Measurements from ENCODE around the gene MTTP.

Gene MTTP

GRCh38 chr4:99635601-99636000, 61.0 kb downstream of the MTTP start:
- no peak for DNase-seq
- H3K36me3 ChIP-seq (ENCODE audit: control insufficient read depth, insufficient read depth, low read length) = no peaks in the 10 kb centered on the region
- H3K4me1 ChIP-seq (ENCODE audit: control insufficient read depth, insufficient read depth, low read length, poor library complexity, severe bottlenecking) = no peaks in the 10 kb centered on the region
- H3K27me3 ChIP-seq (replicated peaks; ENCODE audit: control insufficient read depth, insufficient read depth, low read length, poor library complexity, severe bottlenecking) = no peaks in the 10 kb centered on the region
- H3K9me3 ChIP-seq (ENCODE audit: control insufficient read depth, low read length) = no peaks in the 10 kb centered on the region
- H3K27ac ChIP-seq (ENCODE audit: insufficient read depth, low read length, poor library complexity, severe bottlenecking) = no peak overlapping the region
- no peak overlapping the region for H3K4me3 ChIP-seq (ENCODE audit: insufficient read depth, low read depth, low read length, poor library complexity, severe bottlenecking)

- no peaks in the 10 kb centered on the region for H3K9me3 ChIP-seq (ENCODE audit: control insufficient read depth, low read length)
- H3K27ac ChIP-seq (ENCODE audit: insufficient read depth, low read length, poor library complexity, severe bottlenecking) = no peak overlapping the region
- no peaks in the 10 kb centered on the region for H3K27me3 ChIP-seq (replicated peaks; ENCODE audit: control insufficient read depth, insufficient read depth, low read length, poor library complexity, severe bottlenecking)
- DNase-seq = no peak
- H3K36me3 ChIP-seq (ENCODE audit: control insufficient read depth, insufficient read depth, low read length) = no peaks in the 10 kb centered on the region
- H3K4me1 ChIP-seq (ENCODE audit: control insufficient read depth, insufficient read depth, low read length, poor library complexity, severe bottlenecking) = no peaks in the 10 kb centered on the region
- no peak overlapping the region for H3K4me3 ChIP-seq (ENCODE audit: insufficient read depth, low read depth, low read length, poor library complexity, severe bottlenecking)
Measured at GRCh38 chr4:99636422-99636821, 61.8 kb downstream of the MTTP start.

- H3K27ac ChIP-seq (ENCODE audit: insufficient read depth, low read length, poor library complexity, severe bottlenecking) = no peak overlapping the region
- H3K27me3 ChIP-seq (replicated peaks; ENCODE audit: control insufficient read depth, insufficient read depth, low read length, poor library complexity, severe bottlenecking) = no peaks in the 10 kb centered on the region
- H3K4me1 ChIP-seq (ENCODE audit: control insufficient read depth, insufficient read depth, low read length, poor library complexity, severe bottlenecking) = no peaks in the 10 kb centered on the region
- H3K4me3 ChIP-seq (ENCODE audit: insufficient read depth, low read depth, low read length, poor library complexity, severe bottlenecking) = no peak overlapping the region
- no peaks in the 10 kb centered on the region for H3K9me3 ChIP-seq (ENCODE audit: control insufficient read depth, low read length)
- DNase-seq = no peak
- no peaks in the 10 kb centered on the region for H3K36me3 ChIP-seq (ENCODE audit: control insufficient read depth, insufficient read depth, low read length)
Measured at GRCh38 chr4:99637174-99637573, 62.5 kb downstream of the MTTP start.

GRCh38 chr4:99640676-99641075, 66.1 kb downstream of the MTTP start:
- Histone ChIP-seq H3K27me3 (replicated peaks; ENCODE audit: control insufficient read depth, insufficient read depth, low read length, poor library complexity, severe bottlenecking) (no peaks in the 10 kb centered on the region), H3K9me3 (ENCODE audit: control insufficient read depth, low read length) (no peaks in the 10 kb centered on the region), H3K4me1 (ENCODE audit: control insufficient read depth, insufficient read depth, low read length, poor library complexity, severe bottlenecking) (no peaks in the 10 kb centered on the region), H3K36me3 (ENCODE audit: control insufficient read depth, insufficient read depth, low read length) (no peaks in the 10 kb centered on the region), H3K4me3 (ENCODE audit: insufficient read depth, low read depth, low read length, poor library complexity, severe bottlenecking) (no peak overlapping the region), H3K27ac (ENCODE audit: insufficient read depth, low read length, poor library complexity, severe bottlenecking) (no peak overlapping the region)
- no peak for DNase-seq

- Histone ChIP-seq H3K27ac (ENCODE audit: insufficient read depth, low read length, poor library complexity, severe bottlenecking) (no peak overlapping the region), H3K36me3 (ENCODE audit: control insufficient read depth, insufficient read depth, low read length) (no peaks in the 10 kb centered on the region), H3K4me1 (ENCODE audit: control insufficient read depth, insufficient read depth, low read length, poor library complexity, severe bottlenecking) (no peaks in the 10 kb centered on the region), H3K27me3 (replicated peaks; ENCODE audit: control insufficient read depth, insufficient read depth, low read length, poor library complexity, severe bottlenecking) (no peaks in the 10 kb centered on the region), H3K4me3 (ENCODE audit: insufficient read depth, low read depth, low read length, poor library complexity, severe bottlenecking) (no peak overlapping the region), H3K9me3 (ENCODE audit: control insufficient read depth, low read length) (no peaks in the 10 kb centered on the region)
- DNase-seq = no peak
Measured at GRCh38 chr4:99642725-99643489, 68.3 kb downstream of the MTTP start.

GRCh38 chr4:99644453-99644852, 69.8 kb downstream of the MTTP start:
- Histone ChIP-seq H3K36me3 (ENCODE audit: control insufficient read depth, insufficient read depth, low read length) (no peaks in the 10 kb centered on the region), H3K27ac (ENCODE audit: insufficient read depth, low read length, poor library complexity, severe bottlenecking) (no peak overlapping the region)

GRCh38 chr4:99645036-99645435, 70.4 kb downstream of the MTTP start:
- no peaks in the 10 kb centered on the region for H3K9me3 ChIP-seq (ENCODE audit: control insufficient read depth, low read length)
- H3K27me3 ChIP-seq (replicated peaks; ENCODE audit: control insufficient read depth, insufficient read depth, low read length, poor library complexity, severe bottlenecking) = no peaks in the 10 kb centered on the region
- H3K27ac ChIP-seq (ENCODE audit: insufficient read depth, low read length, poor library complexity, severe bottlenecking) = no peak overlapping the region
- H3K4me3 ChIP-seq (ENCODE audit: insufficient read depth, low read depth, low read length, poor library complexity, severe bottlenecking) = no peak overlapping the region
- no peaks in the 10 kb centered on the region for H3K36me3 ChIP-seq (ENCODE audit: control insufficient read depth, insufficient read depth, low read length)
- no peaks in the 10 kb centered on the region for H3K4me1 ChIP-seq (ENCODE audit: control insufficient read depth, insufficient read depth, low read length, poor library complexity, severe bottlenecking)
- no peak for DNase-seq

More at GRCh38 chr4:99644453-99644852, 69.8 kb downstream of the MTTP start:
- no peak overlapping the region for H3K4me3 ChIP-seq (ENCODE audit: insufficient read depth, low read depth, low read length, poor library complexity, severe bottlenecking)
- no peaks in the 10 kb centered on the region for H3K9me3 ChIP-seq (ENCODE audit: control insufficient read depth, low read length)
- DNase-seq = no peak
- H3K4me1 ChIP-seq (ENCODE audit: control insufficient read depth, insufficient read depth, low read length, poor library complexity, severe bottlenecking) = no peaks in the 10 kb centered on the region
- no peaks in the 10 kb centered on the region for H3K27me3 ChIP-seq (replicated peaks; ENCODE audit: control insufficient read depth, insufficient read depth, low read length, poor library complexity, severe bottlenecking)

GRCh38 chr4:99645638-99646037, 71.0 kb downstream of the MTTP start:
- H3K27ac ChIP-seq (ENCODE audit: insufficient read depth, low read length, poor library complexity, severe bottlenecking) = no peak overlapping the region

GRCh38 chr4:99647071-99647470, 72.4 kb downstream of the MTTP start:
- H3K27ac ChIP-seq (ENCODE audit: insufficient read depth, low read length, poor library complexity, severe bottlenecking) = no peak overlapping the region
- no peaks in the 10 kb centered on the region for H3K27me3 ChIP-seq (replicated peaks; ENCODE audit: control insufficient read depth, insufficient read depth, low read length, poor library complexity, severe bottlenecking)
- no peaks in the 10 kb centered on the region for H3K36me3 ChIP-seq (ENCODE audit: control insufficient read depth, insufficient read depth, low read length)
- no peak overlapping the region for H3K4me3 ChIP-seq (ENCODE audit: insufficient read depth, low read depth, low read length, poor library complexity, severe bottlenecking)
- H3K9me3 ChIP-seq (ENCODE audit: control insufficient read depth, low read length) = no peaks in the 10 kb centered on the region
- H3K4me1 ChIP-seq (ENCODE audit: control insufficient read depth, insufficient read depth, low read length, poor library complexity, severe bottlenecking) = no peaks in the 10 kb centered on the region
- no peak for DNase-seq

More at GRCh38 chr4:99645638-99646037, 71.0 kb downstream of the MTTP start:
- no peaks in the 10 kb centered on the region for H3K9me3 ChIP-seq (ENCODE audit: control insufficient read depth, low read length)
- H3K4me3 ChIP-seq (ENCODE audit: insufficient read depth, low read depth, low read length, poor library complexity, severe bottlenecking) = no peak overlapping the region
- H3K36me3 ChIP-seq (ENCODE audit: control insufficient read depth, insufficient read depth, low read length) = no peaks in the 10 kb centered on the region
- no peak for DNase-seq
- H3K4me1 ChIP-seq (ENCODE audit: control insufficient read depth, insufficient read depth, low read length, poor library complexity, severe bottlenecking) = no peaks in the 10 kb centered on the region
- no peaks in the 10 kb centered on the region for H3K27me3 ChIP-seq (replicated peaks; ENCODE audit: control insufficient read depth, insufficient read depth, low read length, poor library complexity, severe bottlenecking)

GRCh38 chr4:99648321-99648720, 73.7 kb downstream of the MTTP start:
- no peak overlapping the region for H3K27ac ChIP-seq (ENCODE audit: insufficient read depth, low read length, poor library complexity, severe bottlenecking)
- no peak for DNase-seq

More at GRCh38 chr4:99648321-99648720, 73.7 kb downstream of the MTTP start:
- H3K36me3 ChIP-seq (ENCODE audit: control insufficient read depth, insufficient read depth, low read length) = no peaks in the 10 kb centered on the region
- H3K4me1 ChIP-seq (ENCODE audit: control insufficient read depth, insufficient read depth, low read length, poor library complexity, severe bottlenecking) = no peaks in the 10 kb centered on the region
- no peaks in the 10 kb centered on the region for H3K27me3 ChIP-seq (replicated peaks; ENCODE audit: control insufficient read depth, insufficient read depth, low read length, poor library complexity, severe bottlenecking)
- H3K4me3 ChIP-seq (ENCODE audit: insufficient read depth, low read depth, low read length, poor library complexity, severe bottlenecking) = no peak overlapping the region
- H3K9me3 ChIP-seq (ENCODE audit: control insufficient read depth, low read length) = no peaks in the 10 kb centered on the region

Measured in effector memory CD4-positive, alpha-beta T cell (primary cell).